ENCODE results near the gene CSNK2A3. TPM values are rescaled to one million over a fixed set of nuclear protein-coding genes. Genes with fewer than 3 reads are reported as not detected.

The CSNK2A3 gene
- total and polyA plus RNA-seq, 2 of the 13 experiments (the other 11 are each of a cell fraction or from before 2014, with no cell fraction given): 1.7 to 3.5 TPM

DNA sequence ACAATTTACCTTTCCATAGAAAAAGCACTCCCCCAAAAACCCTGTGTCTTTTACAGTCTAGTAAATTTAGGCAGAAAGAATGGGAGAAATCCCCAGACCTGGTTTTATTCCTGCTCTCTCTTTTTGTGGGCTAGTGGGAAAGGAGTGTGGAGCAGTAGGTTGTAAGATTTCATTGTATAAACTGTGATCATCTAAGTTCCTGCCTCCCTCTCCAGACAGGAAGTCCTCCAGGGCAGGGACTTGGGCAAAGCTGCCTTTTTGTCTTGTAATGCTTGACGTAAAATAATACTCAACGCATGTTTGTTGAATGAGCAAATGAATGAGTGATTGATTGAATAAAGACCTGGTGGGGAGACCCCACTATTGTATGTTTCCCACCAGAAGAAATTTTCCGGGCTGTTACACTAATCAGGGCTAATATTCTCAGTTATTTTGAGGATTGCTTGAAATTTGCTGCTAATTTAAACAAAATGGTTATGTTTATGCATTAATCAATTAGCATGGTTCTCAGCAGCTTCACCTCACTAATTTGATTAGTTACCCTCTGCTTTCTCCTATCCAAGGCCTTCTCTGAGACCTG is 36.3 kb downstream of the CSNK2A3 start (continued):
- TF ChIP-seq, protein P1, sequence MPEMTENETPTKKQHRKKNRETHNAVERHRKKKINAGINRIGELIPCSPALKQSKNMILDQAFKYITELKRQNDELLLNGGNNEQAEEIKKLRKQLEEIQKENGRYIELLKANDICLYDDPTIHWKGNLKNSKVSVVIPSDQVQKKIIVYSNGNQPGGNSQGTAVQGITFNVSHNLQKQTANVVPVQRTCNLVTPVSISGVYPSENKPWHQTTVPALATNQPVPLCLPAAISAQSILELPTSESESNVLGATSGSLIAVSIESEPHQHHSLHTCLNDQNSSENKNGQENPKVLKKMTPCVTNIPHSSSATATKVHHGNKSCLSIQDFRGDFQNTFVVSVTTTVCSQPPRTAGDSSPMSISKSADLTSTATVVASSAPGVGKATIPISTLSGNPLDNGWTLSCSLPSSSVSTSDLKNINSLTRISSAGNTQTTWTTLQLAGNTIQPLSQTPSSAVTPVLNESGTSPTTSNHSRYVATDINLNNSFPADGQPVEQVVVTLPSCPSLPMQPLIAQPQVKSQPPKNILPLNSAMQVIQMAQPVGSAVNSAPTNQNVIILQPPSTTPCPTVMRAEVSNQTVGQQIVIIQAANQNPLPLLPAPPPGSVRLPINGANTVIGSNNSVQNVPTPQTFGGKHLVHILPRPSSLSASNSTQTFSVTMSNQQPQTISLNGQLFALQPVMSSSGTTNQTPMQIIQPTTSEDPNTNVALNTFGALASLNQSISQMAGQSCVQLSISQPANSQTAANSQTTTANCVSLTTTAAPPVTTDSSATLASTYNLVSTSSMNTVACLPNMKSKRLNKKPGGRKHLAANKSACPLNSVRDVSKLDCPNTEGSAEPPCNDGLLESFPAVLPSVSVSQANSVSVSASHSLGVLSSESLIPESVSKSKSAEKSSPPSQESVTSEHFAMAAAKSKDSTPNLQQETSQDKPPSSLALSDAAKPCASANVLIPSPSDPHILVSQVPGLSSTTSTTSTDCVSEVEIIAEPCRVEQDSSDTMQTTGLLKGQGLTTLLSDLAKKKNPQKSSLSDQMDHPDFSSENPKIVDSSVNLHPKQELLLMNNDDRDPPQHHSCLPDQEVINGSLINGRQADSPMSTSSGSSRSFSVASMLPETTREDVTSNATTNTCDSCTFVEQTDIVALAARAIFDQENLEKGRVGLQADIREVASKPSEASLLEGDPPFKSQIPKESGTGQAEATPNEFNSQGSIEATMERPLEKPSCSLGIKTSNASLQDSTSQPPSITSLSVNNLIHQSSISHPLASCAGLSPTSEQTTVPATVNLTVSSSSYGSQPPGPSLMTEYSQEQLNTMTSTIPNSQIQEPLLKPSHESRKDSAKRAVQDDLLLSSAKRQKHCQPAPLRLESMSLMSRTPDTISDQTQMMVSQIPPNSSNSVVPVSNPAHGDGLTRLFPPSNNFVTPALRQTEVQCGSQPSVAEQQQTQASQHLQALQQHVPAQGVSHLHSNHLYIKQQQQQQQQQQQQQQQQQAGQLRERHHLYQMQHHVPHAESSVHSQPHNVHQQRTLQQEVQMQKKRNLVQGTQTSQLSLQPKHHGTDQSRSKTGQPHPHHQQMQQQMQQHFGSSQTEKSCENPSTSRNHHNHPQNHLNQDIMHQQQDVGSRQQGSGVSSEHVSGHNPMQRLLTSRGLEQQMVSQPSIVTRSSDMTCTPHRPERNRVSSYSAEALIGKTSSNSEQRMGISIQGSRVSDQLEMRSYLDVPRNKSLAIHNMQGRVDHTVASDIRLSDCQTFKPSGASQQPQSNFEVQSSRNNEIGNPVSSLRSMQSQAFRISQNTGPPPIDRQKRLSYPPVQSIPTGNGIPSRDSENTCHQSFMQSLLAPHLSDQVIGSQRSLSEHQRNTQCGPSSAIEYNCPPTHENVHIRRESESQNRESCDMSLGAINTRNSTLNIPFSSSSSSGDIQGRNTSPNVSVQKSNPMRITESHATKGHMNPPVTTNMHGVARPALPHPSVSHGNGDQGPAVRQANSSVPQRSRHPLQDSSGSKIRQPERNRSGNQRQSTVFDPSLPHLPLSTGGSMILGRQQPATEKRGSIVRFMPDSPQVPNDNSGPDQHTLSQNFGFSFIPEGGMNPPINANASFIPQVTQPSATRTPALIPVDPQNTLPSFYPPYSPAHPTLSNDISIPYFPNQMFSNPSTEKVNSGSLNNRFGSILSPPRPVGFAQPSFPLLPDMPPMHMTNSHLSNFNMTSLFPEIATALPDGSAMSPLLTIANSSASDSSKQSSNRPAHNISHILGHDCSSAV (CRISPR knock-in tag; IDR thresholded peaks at IDR 0.05; ENCODE audit: borderline replicate concordance): no peak
- TF ChIP-seq ZFP36L1 (CRISPR knock-in tag; IDR thresholded peaks at IDR 0.05): no peak
- TF ChIP-seq SIN3A (IDR thresholded peaks at IDR 0.05; ENCODE audit: borderline replicate concordance, low read depth, low read length): no peak
- no peak for TF ChIP-seq ZNF790 (CRISPR knock-in tag; IDR thresholded peaks at IDR 0.05; ENCODE audit: borderline replicate concordance)
- TF ChIP-seq SMARCE1 (IDR thresholded peaks at IDR 0.05; ENCODE audit: borderline replicate concordance): no peak
- TF ChIP-seq, protein P2, sequence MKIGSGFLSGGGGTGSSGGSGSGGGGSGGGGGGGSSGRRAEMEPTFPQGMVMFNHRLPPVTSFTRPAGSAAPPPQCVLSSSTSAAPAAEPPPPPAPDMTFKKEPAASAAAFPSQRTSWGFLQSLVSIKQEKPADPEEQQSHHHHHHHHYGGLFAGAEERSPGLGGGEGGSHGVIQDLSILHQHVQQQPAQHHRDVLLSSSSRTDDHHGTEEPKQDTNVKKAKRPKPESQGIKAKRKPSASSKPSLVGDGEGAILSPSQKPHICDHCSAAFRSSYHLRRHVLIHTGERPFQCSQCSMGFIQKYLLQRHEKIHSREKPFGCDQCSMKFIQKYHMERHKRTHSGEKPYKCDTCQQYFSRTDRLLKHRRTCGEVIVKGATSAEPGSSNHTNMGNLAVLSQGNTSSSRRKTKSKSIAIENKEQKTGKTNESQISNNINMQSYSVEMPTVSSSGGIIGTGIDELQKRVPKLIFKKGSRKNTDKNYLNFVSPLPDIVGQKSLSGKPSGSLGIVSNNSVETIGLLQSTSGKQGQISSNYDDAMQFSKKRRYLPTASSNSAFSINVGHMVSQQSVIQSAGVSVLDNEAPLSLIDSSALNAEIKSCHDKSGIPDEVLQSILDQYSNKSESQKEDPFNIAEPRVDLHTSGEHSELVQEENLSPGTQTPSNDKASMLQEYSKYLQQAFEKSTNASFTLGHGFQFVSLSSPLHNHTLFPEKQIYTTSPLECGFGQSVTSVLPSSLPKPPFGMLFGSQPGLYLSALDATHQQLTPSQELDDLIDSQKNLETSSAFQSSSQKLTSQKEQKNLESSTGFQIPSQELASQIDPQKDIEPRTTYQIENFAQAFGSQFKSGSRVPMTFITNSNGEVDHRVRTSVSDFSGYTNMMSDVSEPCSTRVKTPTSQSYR (CRISPR knock-in tag; IDR thresholded peaks at IDR 0.05; ENCODE audit: borderline replicate concordance): no peak
- no peak for TF ChIP-seq ARHGAP35 (CRISPR knock-in tag; IDR thresholded peaks at IDR 0.05; ENCODE audit: borderline replicate concordance)
- TF ChIP-seq, protein P3, sequence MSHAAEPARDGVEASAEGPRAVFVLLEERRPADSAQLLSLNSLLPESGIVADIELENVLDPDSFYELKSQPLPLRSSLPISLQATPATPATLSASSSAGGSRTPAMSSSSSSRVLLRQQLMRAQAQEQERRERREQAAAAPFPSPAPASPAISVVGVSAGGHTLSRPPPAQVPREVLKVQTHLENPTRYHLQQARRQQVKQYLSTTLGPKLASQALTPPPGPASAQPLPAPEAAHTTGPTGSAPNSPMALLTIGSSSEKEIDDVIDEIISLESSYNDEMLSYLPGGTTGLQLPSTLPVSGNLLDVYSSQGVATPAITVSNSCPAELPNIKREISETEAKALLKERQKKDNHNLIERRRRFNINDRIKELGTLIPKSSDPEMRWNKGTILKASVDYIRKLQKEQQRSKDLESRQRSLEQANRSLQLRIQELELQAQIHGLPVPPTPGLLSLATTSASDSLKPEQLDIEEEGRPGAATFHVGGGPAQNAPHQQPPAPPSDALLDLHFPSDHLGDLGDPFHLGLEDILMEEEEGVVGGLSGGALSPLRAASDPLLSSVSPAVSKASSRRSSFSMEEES (CRISPR knock-in tag; IDR thresholded peaks at IDR 0.05): no peak
- TF ChIP-seq ZNF777 (CRISPR knock-in tag; IDR thresholded peaks at IDR 0.05): no peak
- no peak for TF ChIP-seq SMC3 (IDR thresholded peaks at IDR 0.05; ENCODE audit: low read length)
- no peak for TF ChIP-seq TEAD2 (CRISPR knock-in tag; IDR thresholded peaks at IDR 0.05)

Measured in HepG2 (cell line).